Left ventricle myocardium inferior (tissue), 1 donor: ENCODE measurements around the gene PITPNB. TPM values are rescaled to one million over a fixed set of nuclear protein-coding genes. Genes with fewer than 3 reads are reported as not detected.

Experiments
- DNase-seq: peaks from one replicate; pipeline ENCODE4 v3.0.0-alpha.2; 2020
- H3K27ac ChIP-seq: fragments of 200-600 bp; replicated peaks from 2 replicates; pipeline ENCODE4 v1.8.0; 2021
- H3K27me3 ChIP-seq: fragments of 200-600 bp; 2 replicates; pipeline ENCODE4 v1.8.0; 2021; ENCODE audit warnings: low read depth
- H3K36me3 ChIP-seq: fragments of 200-600 bp; 2 replicates; pipeline ENCODE4 v1.8.0; 2021
- H3K4me1 ChIP-seq: fragments of 200-600 bp; 2 replicates; pipeline ENCODE4 v1.8.0; 2021
- H3K4me3 ChIP-seq: fragments of 200-600 bp; 2 replicates; pipeline ENCODE4 v1.8.0; 2021; ENCODE audit warnings: mild to moderate bottlenecking, moderate library complexity
- H3K9me3 ChIP-seq: fragments of 200-600 bp; replicated peaks from 2 replicates; pipeline ENCODE4 v1.8.0; 2021
- intact Hi-C: fragments of 100-400 bp; cut with micrococcal nuclease; formaldehyde crosslinking; loops from one replicate; pipeline ENCODE4 v1.11.0; 2022
- total RNA-seq: library from RNA; stranded (reverse); fragmentation: NEBNext Ultra II Directional; extraction: Animal tissue kit (Norgen Biotek cat#: 25700); gene quantifications from one replicate; pipeline ENCODE4 v1.2.1, GENCODE V29; 2021
- TF ChIP-seq, protein P1 (sequence below): fragments of 200-600 bp; IDR thresholded peaks from 2 replicates; pipeline ENCODE4 v1.8.0; 2021; ENCODE audit warnings: antibody characterized with exemption, mild to moderate bottlenecking, borderline replicate concordance
- donor health status: DM: no; HTN: yes; CAD: no; lungs with severe emphysema.

Gene PITPNB
- total RNA-seq, 1 donor from 2014 or later = 60.0 TPM

DNA sequence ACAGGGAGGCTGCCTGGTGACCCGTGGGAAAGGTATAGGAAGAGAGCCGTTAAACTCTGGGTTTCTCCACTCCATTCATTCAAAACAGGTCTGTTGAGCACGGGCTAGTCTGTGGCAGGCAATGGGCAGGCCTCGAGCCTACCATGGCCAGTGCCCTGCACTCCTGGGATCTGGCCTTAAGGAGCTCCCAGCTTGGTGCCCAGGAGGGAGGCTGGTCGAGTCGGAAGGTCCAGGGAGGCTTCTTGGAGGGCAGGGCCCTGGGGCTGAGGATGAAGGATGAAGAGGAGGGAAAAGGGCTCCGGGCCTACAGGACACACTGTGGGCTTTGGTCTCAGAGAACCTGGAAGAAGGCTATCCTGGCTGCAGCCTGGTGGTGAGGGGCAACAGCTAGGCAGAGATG, 75.6 kb downstream of the PITPNB start:
- intact Hi-C loops = no loop called here
- Histone ChIP-seq H3K27ac (no peak overlapping the region), H3K4me3 (no peak overlapping the region), H3K9me3 (no peaks in the 10 kb centered on the region), H3K4me1 (peaks cover 18% of the 10 kb centered on the region), H3K27me3 (no peaks in the 10 kb centered on the region), H3K36me3 (no peaks in the 10 kb centered on the region)
- no peak for DNase-seq
- TF ChIP-seq, protein P1, sequence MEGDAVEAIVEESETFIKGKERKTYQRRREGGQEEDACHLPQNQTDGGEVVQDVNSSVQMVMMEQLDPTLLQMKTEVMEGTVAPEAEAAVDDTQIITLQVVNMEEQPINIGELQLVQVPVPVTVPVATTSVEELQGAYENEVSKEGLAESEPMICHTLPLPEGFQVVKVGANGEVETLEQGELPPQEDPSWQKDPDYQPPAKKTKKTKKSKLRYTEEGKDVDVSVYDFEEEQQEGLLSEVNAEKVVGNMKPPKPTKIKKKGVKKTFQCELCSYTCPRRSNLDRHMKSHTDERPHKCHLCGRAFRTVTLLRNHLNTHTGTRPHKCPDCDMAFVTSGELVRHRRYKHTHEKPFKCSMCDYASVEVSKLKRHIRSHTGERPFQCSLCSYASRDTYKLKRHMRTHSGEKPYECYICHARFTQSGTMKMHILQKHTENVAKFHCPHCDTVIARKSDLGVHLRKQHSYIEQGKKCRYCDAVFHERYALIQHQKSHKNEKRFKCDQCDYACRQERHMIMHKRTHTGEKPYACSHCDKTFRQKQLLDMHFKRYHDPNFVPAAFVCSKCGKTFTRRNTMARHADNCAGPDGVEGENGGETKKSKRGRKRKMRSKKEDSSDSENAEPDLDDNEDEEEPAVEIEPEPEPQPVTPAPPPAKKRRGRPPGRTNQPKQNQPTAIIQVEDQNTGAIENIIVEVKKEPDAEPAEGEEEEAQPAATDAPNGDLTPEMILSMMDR = no peak

DNA sequence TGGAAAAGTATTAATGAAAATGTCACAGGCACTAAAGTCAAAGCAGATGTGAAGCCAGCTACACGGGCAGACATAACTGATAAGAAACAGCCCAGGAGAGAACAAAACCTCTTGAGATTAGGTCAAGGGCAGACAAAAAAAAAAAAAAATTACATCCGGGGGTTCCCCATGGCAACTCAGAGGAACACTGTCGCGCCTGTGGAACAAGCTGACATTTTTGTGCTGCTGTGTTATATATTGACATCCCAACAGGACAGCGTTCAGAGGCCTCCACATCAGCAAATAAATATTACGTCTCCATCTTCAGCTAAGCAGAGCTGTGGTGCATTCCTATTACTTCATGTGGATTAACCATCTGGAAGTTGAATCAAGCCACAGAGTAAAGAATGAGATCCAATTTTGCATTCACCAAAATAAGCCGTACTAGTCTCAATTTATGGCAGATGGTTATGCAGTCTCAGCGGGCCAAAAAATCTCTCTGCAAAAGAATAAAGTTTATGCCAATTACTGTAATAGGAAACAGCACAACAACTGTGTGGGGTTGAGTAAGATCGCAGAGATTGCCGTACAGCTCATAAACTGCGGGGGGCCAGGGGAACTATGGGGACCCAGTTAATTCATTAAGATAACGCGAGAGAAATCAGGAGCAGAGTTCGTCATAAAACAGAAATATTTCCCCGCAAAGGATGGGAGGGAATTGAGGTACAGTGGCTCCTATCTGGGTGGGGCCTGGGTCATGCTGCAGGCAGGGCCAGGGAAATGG, 76.2 kb downstream of the PITPNB start:
- no peak for DNase-seq
- TF ChIP-seq, protein P1 = no peak
- peaks cover 1% of the 10 kb centered on the region for H3K9me3 ChIP-seq
- peak overlapping the region; percentile 39 for H3K27ac ChIP-seq
- no peaks in the 10 kb centered on the region for H3K36me3 ChIP-seq
- H3K4me1 ChIP-seq = peaks cover 18% of the 10 kb centered on the region
- no peak overlapping the region for H3K4me3 ChIP-seq
- H3K27me3 ChIP-seq = no peaks in the 10 kb centered on the region
- intact Hi-C loops = no loop called here

DNA sequence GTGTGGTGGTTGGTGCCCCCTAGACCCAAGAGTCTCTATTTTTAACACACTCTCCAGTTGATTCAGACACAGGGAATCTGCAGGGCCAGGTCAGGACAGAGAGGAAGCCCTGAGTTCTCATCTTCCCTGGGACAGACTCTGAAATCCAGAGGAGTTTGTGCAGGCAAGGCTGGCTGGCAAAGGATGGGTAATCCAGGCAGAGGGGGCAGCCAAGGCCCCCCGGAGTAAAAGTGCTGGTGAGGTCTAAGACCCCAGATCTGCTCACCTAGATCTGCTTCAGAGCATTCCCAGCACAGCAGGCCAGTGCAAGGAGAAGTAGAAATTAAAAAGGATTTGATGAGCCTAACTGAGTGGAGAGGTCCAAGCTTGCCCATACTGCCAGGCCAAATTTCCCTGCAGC, 76.9 kb downstream of the PITPNB start:
- Histone ChIP-seq H3K4me1 (peaks cover 18% of the 10 kb centered on the region), H3K36me3 (no peaks in the 10 kb centered on the region), H3K4me3 (no peak overlapping the region), H3K9me3 (peaks cover 5% of the 10 kb centered on the region), H3K27ac (peak overlapping the region; percentile 39), H3K27me3 (no peaks in the 10 kb centered on the region)
- TF ChIP-seq, protein P1 = no peak
- DNase-seq = no peak
- intact Hi-C loops = no loop called here

DNA sequence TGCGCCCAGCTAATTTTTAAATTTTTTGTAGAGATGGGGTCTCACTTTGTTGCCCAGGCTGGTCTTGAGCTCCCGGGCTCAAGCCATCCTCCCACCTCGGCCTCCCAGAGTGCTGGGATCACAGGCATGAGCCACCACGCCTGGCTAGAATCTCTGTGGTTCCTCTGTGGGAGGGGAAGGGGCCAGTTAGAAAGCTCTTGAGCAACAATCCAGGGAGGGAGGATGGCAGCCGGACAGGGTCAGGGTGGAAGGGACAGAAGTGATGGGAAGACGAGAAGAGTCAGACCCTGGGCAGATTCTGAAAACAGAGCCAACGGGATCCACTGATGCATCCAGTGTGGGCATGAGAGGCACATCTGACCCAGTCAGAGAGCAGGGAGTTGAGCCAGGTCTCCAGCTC, 78.6 kb downstream of the PITPNB start:
- H3K36me3 ChIP-seq = no peaks in the 10 kb centered on the region
- H3K4me1 ChIP-seq = peaks cover 18% of the 10 kb centered on the region
- H3K9me3 ChIP-seq = peaks cover 5% of the 10 kb centered on the region
- H3K27me3 ChIP-seq = no peaks in the 10 kb centered on the region
- TF ChIP-seq, protein P1 = no peak
- DNase-seq = no peak
- H3K4me3 ChIP-seq = no peak overlapping the region
- intact Hi-C loops = no loop called here
- H3K27ac ChIP-seq = no peak overlapping the region

DNA sequence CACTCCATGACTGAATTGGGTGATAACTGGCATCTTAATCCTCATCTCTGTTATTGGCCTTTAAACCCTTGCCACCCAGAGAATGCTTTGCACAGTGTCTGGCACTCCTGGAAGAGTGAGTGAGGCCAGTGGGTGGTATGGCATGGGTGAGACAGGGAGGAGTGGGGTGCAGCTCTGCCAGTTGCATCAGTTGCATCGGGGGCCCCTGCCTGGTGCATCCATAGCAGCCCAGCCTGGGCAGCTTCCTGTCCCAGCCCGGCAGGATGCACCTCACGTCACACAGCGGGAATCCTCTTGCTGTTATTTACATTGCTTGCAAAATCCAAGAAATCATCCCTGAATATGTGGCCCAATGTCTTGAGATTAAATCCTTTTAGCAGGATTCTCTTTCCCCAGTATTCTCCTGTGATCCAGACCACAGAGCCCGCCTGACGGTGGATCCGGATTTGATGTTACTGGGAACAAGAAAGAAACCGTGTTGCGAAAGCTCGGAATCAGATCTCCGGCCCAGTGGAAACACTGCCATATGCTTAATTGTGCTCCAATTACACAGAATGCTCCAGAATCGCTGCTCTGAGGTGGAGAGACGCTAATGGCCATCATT, 79.9 kb downstream of the PITPNB start:
- Histone ChIP-seq H3K4me3 (no peak overlapping the region), H3K27ac (no peak overlapping the region), H3K36me3 (peaks cover 4% of the 10 kb centered on the region), H3K9me3 (peaks cover 5% of the 10 kb centered on the region), H3K4me1 (peaks cover 18% of the 10 kb centered on the region), H3K27me3 (no peaks in the 10 kb centered on the region)
- intact Hi-C loops = no loop called here
- DNase-seq = no peak
- TF ChIP-seq, protein P1 = no peak
